ENCODE results near the gene GRIK2. TPM values are rescaled to one million over a fixed set of nuclear protein-coding genes. Genes with fewer than 3 reads are reported as not detected.
A peak's percentile ranks its signal among the peaks of the same experiment; 100 is the strongest.

GRIK2 gene
- total RNA-seq, 1 experiment from 2014 or later: not detected

DNA sequence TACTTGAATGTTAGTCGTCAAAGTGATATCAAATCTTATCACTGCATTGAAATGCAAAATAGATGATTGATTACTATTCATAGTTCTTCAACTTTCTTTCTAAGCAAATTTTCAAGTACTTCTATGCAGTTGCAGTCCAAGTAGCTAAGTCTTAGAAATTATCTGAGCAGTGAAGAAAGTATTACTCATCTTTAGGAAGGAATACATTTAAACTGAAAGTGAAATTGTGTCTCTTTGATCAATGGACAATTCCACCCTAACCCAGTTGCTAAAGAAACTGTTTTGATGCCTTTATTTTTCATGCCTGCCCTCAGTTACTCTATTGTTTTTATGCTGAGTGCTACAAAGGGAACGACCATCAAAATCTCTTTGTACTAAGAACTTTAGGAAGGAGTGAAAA, 337.4 kb downstream of the GRIK2 start:
- in situ Hi-C loops (cut with HindIII; ENCODE audit: low sequenced_read_pairs): no loop called here
- no peak for DNase-seq (ENCODE audit: low spot score)

DNA sequence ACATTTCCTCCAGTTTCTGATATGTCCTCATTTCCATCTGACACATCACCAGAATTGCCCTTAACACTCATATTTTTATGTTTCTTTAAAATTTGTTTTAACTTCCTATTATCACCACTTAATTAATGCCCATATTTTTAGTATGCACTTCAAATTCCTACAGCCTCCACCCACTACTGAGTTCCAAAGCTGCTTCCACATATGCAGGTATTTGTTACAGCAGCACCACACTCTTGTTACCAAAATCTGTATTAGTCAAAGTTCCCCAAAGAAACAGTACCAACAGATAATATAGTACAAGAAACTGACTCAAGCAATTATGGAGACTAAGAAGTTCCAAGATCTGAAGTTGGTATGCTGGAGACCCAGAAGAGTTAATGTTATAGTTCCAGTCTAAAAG, 340.4 kb downstream of the GRIK2 start:
- in situ Hi-C loops (cut with HindIII; ENCODE audit: low sequenced_read_pairs): no loop called here
- DNase-seq (ENCODE audit: low spot score): no peak

GRCh38 chr6:101738481-101738880, 345.0 kb downstream of the GRIK2 start:
- in situ Hi-C loops (cut with HindIII; ENCODE audit: low sequenced_read_pairs): no loop called here

DNA sequence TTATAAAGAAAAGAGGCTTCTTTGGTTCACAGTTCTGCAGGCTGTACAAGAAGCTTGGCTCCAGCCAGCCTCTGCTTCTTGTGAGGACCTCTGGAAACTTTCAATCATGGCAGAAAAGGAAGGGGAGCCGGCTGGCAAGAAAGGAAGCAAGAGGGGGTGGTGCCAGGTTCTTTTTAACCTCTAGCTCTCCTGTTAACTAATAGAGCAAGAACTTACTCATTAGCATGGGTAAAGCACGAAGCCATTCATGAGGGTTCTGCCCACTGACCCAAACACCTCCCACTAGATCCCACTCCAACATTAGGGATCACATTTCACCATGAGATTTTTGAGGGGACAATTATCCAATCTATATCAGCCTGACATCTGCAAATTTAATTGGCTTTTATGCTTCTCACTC, 347.1 kb downstream of the GRIK2 start:
- in situ Hi-C loops (cut with HindIII; ENCODE audit: low sequenced_read_pairs): no loop called here

More at GRCh38 chr6:101738481-101738880, 345.0 kb downstream of the GRIK2 start:
- DNase-seq (ENCODE audit: low spot score): no peak

DNA sequence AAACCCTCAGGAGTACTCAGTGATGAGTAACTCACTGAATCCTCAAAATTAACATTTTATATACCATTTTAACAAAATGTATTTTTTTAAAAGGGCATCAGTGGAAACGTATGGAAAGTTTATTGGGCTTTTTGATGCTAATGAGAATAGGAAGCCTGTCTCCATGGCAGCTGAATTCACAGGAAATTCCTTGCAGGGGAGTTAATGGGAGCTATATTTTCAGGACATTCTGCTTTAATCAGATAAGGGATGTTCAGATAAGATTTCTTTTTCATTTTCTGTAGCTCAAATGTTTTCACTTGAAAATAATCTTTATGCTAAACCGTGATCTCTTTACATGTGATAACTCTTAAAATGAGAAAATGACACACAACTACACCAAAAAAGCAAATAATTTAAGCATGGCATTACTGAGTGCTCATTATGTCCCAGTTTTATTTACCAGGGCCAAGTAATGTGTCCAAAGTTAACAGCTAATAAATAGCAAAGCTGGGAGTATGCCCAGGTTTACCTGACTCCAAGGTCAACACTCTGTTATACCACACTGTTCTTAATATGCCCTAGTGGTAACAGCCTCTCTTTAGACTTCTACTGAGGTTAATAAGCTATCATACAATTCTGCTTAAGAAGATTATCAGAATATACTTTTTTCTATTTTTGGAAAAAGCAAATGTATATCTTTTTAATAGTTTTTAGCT, 348.1 kb downstream of the GRIK2 start:
- in situ Hi-C loops (cut with HindIII; ENCODE audit: low sequenced_read_pairs): no loop called here
- peak; percentile 67 for DNase-seq (ENCODE audit: low spot score)

More for the DNA sequence above, 347.1 kb downstream of the GRIK2 start:
- DNase-seq (ENCODE audit: low spot score): no peak

DNA sequence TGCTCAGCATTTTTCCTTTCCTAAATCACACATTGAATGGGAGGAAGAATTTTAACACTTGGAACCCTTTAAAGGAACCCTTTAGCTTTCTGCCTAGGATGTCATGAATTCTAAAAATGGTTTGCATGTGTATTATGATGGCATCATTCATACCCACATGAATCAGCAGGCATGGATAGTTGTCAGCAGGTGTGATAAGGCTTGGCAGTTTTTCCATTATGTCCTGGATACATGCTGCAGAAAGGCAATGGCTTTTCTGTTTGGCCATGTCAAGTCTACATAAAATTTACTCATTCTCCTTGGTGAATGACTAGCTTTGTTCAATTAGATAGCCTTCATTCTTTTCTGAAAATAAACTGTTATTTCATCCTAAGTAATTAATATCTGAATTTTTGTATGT, 353.7 kb downstream of the GRIK2 start:
- peak; percentile 87 for DNase-seq (ENCODE audit: low spot score)
- in situ Hi-C loops (cut with HindIII; ENCODE audit: low sequenced_read_pairs): no loop called here

DNA sequence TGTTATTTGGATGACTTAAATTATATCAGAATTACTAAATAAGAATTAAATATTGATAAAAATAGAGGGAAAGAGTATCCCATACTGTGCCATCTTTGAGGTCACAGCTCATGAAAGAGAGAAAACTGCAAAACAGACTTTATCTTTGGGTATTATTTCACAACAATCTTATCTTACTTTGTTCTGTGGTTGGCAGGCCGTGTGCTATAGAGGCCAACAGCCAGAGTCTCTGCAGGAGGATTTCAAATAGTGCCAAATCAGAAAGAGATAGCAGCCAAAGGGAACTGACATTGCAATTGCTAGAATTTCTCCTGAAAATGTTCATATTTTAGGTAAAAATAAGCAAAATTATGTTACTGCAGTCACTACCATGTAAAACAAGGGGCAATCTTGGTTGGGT, 354.2 kb downstream of the GRIK2 start:
- DNase-seq (ENCODE audit: low spot score): peak; percentile 91
- in situ Hi-C loops (cut with HindIII; ENCODE audit: low sequenced_read_pairs): no loop called here

DNA sequence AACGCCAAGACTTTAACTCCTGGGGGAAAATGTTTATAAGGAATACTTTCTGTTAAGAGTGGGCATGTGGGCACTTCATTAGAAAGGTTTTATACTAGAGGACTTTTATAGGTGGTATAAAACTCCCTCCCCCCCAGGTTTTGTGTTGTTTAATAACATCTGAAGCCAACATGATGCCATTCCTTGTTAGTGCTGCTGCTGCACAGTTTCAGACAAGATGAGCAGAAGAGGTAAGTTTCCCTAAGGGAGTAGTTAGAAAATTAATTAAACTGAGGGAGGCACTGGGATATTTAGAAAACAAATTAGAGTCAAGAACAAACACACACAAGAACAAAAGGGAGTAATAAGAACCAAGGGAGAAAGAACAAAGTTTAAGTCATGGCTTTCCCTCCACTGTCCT, 362.4 kb downstream of the GRIK2 start:
- in situ Hi-C loops (cut with HindIII; ENCODE audit: low sequenced_read_pairs): no loop called here
- no peak for DNase-seq (ENCODE audit: low spot score)

- in situ Hi-C loops (cut with HindIII; ENCODE audit: low sequenced_read_pairs): no loop called here
- no peak for DNase-seq (ENCODE audit: low spot score)
Measured at GRCh38 chr6:101758368-101758767, 364.9 kb downstream of the GRIK2 start.

DNA sequence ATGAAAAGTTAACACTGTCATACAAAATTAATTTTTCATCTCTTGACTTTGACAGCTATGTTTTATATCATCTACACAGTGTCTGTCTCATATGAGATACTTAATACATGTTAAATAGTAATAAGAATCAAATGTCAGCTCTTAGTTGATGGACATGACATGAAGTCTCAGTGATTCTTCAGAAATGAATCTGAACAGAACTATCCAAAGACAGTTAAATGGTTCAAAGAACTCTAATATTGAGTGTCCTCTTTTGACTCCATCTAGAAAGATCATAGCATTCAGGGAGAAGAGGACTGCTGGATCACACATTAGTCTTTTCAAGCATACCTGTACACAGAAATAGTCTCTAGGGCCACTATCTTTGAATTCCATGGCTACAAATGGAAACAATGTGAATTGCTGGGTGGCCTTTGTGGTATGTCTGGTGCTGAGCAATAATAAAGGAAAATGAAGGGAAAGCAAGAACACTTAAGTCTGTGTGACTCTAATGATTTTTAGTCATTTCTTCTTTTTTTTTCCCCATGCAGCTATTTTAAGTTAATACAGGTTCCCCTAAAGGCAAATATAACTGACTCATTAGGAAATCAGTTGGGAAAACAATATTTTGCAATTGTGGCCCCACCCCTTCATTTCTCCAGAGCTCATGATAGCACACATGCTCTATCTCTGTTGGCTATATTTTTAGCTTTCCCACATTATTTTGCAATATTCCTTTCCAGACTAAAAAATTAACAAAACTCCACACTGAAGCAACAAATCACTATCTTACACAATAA, 367.5 kb downstream of the GRIK2 start:
- no peak for DNase-seq (ENCODE audit: low spot score)
- in situ Hi-C loops (cut with HindIII; ENCODE audit: low sequenced_read_pairs): no loop called here

DNA sequence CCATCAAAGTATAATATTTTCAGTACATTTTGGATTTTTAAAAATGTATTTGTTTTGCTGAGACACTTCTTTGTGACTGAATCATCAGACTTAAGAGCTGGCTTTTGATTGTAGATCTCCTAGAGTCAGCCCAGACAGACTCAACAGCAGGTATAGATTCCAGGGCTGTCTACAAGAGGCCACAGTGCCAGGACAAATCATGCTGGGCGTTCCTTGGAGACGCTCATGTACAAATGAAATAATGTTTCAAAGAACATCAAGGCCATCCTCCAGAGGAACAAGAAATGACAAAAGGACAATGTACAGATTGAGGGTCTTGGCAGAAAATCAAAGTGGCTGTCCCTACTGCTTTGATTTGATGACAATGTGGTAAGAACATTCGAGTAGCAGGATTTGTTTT, 369.3 kb downstream of the GRIK2 start:
- in situ Hi-C loops (cut with HindIII; ENCODE audit: low sequenced_read_pairs): no loop called here
- peak; percentile 67 for DNase-seq (ENCODE audit: low spot score)

- in situ Hi-C loops (cut with HindIII; ENCODE audit: low sequenced_read_pairs): no loop called here
- DNase-seq (ENCODE audit: low spot score): no peak
Measured at GRCh38 chr6:101765281-101765680, 371.8 kb downstream of the GRIK2 start.

DNA sequence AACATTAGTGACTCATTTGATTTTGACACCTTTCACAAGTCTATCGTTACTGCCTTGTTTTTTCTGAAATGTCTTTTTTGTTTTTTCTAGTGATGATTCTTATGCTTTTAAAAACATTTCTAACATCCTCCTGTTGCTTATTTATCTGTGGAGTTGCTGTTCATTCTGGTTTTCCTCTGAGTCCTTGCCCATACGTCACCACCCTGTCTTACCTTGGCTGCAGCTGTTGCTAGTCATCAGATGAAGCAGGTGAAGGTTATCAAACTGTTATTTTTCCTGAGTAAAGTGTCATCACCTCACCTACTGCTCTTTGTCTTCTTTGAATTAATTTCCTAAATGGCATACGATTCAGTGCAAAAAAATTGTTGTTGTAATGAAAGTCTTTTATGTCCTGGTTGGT, 376.6 kb downstream of the GRIK2 start:
- peak; percentile 45 for DNase-seq (ENCODE audit: low spot score)
- in situ Hi-C loops (cut with HindIII; ENCODE audit: low sequenced_read_pairs): no loop called here

DNA sequence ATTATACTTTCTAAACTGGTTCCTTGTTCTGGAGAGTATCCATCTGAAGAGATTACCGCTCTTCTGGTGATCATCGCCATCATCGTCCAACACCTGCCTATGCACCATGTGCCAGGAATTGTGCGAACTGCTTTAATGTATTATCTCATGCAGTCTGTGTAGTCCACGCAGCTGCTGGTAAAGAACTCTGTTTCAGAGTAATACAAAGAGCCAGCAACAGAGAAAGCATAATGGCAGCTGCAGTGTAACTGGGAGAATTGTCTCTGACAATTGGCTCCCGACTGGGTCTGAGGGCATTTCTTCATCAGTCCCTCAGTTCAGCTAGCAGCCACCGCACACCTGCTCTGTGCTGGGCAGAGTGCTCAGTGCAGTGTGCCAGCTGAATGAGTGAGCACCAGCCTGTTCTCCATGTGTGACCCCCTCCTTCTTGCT, 383.4 kb downstream of the GRIK2 start:
- in situ Hi-C loops (cut with HindIII; ENCODE audit: low sequenced_read_pairs): no loop called here
- DNase-seq (ENCODE audit: low spot score): peak; percentile 77

DNA sequence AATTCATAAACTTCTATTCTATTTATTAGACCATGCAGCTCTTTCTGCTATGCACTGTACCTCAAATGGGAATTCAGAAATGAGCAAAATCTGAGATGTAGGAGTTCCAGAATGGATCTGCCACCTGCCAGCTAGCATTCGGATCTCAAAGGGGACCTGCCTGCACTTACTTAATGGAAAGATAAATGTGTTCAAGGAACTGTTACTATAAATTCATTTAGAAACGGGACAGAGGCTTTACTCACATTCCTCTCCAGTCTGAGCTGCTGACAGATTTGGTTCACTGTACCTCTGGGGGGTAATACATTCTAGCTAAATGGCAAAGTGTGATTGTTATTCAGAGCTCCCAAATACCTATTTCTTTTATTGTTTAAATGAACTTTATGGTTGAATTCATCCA, 384.1 kb downstream of the GRIK2 start:
- in situ Hi-C loops (cut with HindIII; ENCODE audit: low sequenced_read_pairs): no loop called here
- peak; percentile 64 for DNase-seq (ENCODE audit: low spot score)

GRCh38 chr6:101779051-101779844, 385.7 kb downstream of the GRIK2 start:
- in situ Hi-C loops (cut with HindIII; ENCODE audit: low sequenced_read_pairs): no loop called here
- no peak for DNase-seq (ENCODE audit: low spot score)

- no peak for DNase-seq (ENCODE audit: low spot score)
- in situ Hi-C loops (cut with HindIII; ENCODE audit: low sequenced_read_pairs): no loop called here
Measured at GRCh38 chr6:101783287-101783686, 389.8 kb downstream of the GRIK2 start.

GRCh38 chr6:101784094-101784493, 390.6 kb downstream of the GRIK2 start:
- in situ Hi-C loops (cut with HindIII; ENCODE audit: low sequenced_read_pairs): no loop called here
- DNase-seq (ENCODE audit: low spot score): no peak

- no peak for DNase-seq (ENCODE audit: low spot score)
- in situ Hi-C loops (cut with HindIII; ENCODE audit: low sequenced_read_pairs): no loop called here
Measured at GRCh38 chr6:101799531-101799930, 406.0 kb downstream of the GRIK2 start.

DNA sequence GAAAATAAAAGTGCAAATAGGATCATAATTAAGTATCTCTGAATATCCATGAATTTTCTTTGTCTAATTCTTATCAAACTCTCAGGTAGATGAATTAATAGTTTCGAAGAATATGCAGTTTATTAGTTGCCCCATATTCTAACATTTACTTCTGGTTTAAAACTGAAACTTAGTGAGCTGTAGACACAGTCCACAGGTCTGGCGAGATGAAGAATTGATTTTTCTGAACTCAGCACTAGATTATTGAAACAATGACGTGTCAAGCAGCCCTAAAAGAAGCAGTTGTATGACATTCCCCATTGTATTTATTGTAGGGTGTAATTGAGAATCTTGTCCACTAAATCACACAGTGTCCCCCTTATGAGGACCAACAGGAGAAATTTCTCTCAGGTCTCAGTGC, 407.1 kb downstream of the GRIK2 start:
- in situ Hi-C loops (cut with HindIII; ENCODE audit: low sequenced_read_pairs): no loop called here

More for the DNA sequence above, 407.1 kb downstream of the GRIK2 start:
- no peak for DNase-seq (ENCODE audit: low spot score)
